PC-3 (cell line): ENCODE data around the gene XCR1. TPM values are rescaled to one million over a fixed set of nuclear protein-coding genes. Genes with fewer than 3 reads are reported as not detected.
"Not testable (repeated sequence)": the region's sequence is repeated elsewhere in the genome, so short reads cannot be mapped to it uniquely, and the experiment has no call there.

Experiments used
- ATAC-seq: fragments of 200-7000 bp; cut with Tn5 transposase; 2 replicates; pipeline ENCODE4 v1.9.1; 2020; ENCODE audit warnings: mild to moderate bottlenecking, moderate library complexity
- BruUV-seq: library from RNA; stranded (reverse); fragments of 400-500 nt; replicated peaks from 2 replicates; lab custom pipeline; 2021; lab: Mats Ljungman, UMichigan
- CTCF ChIA-PET: fragments of 300-600 bp; sonication (Branson Sonifier 250); formaldehyde crosslinking; loops from one replicate; lab custom pipeline; 2022; ENCODE audit warnings: antibody characterized with exemption; lab: Charles Lee
- POLR2A ChIA-PET: fragments of 300-600 bp; sonication (Branson Sonifier 250); formaldehyde crosslinking; loops from one replicate; lab custom pipeline; 2022; ENCODE audit warnings: antibody characterized with exemption; ENCODE audit not compliant: unreplicated experiment; lab: Charles Lee
- DNase-seq: peaks from one replicate; pipeline ENCODE4 v3.0.0-alpha.2; 2015
- H2AFZ ChIP-seq: fragments of 300-600 bp; sonication (generic); 2 replicates; pipeline ENCODE4 v1.6.0; 2016; ENCODE audit warnings: antibody characterized with exemption, low read length
- H3F3A ChIP-seq: fragments of 300-600 bp; sonication (generic); one replicate; pipeline ENCODE4 v1.6.0; 2017; ENCODE audit warnings: antibody characterized with exemption, low read length, control low read depth, mild to moderate bottlenecking; ENCODE audit not compliant: unreplicated experiment
- H3K27ac ChIP-seq: fragments of 300-600 bp; sonication (generic); 2 replicates; pipeline ENCODE4 v1.5.1; 2016; ENCODE audit warnings: mild to moderate bottlenecking, low read length
- H3K27me3 ChIP-seq: fragments of 300-600 bp; sonication (generic); 2 replicates; pipeline ENCODE4 v1.6.1; 2016; ENCODE audit warnings: low read length, mixed read lengths
- H3K36me3 ChIP-seq: fragments of 300-600 bp; sonication (generic); 2 replicates; pipeline ENCODE4 v1.6.1; 2016; ENCODE audit warnings: low read depth, mixed run types, low read length, mixed read lengths
- H3K4me1 ChIP-seq: fragments of 300-600 bp; sonication (generic); 2 replicates; pipeline ENCODE4 v1.5.1; 2016; ENCODE audit warnings: low read length; ENCODE audit not compliant: insufficient read depth
- H3K4me2 ChIP-seq: fragments of 300-600 bp; sonication (generic); 2 replicates; pipeline ENCODE4 v1.6.0; 2016; ENCODE audit warnings: low read length
- H3K4me3 ChIP-seq: fragments of 300-600 bp; sonication (generic); 2 replicates; pipeline ENCODE4 v1.5.1; 2016; ENCODE audit warnings: mild to moderate bottlenecking, low read length, mixed read lengths
- H3K79me2 ChIP-seq: fragments of 300-600 bp; sonication (generic); 2 replicates; pipeline ENCODE4 v1.6.1; 2017; ENCODE audit warnings: low read length, mixed read lengths
- H3K9ac ChIP-seq: fragments of 300-600 bp; sonication (generic); 2 replicates; pipeline ENCODE4 v1.6.0; 2016; ENCODE audit warnings: mild to moderate bottlenecking, low read length
- H3K9me2 ChIP-seq: fragments of 300-600 bp; sonication (generic); replicated peaks from 2 replicates; pipeline ENCODE4 v1.6.1; 2016; ENCODE audit warnings: mixed run types, low read length, mixed read lengths
- H3K9me3 ChIP-seq: fragments of 300-600 bp; sonication (generic); 2 replicates; pipeline ENCODE4 v1.6.1; 2016; ENCODE audit warnings: low read length, mixed read lengths
- H4K20me1 ChIP-seq: fragments of 300-600 bp; sonication (generic); 2 replicates; pipeline ENCODE4 v1.6.1; 2016; ENCODE audit warnings: low read length, mixed read lengths
- CTCF ChIP-seq: fragments of 300-600 bp; sonication (generic); conservative IDR thresholded peaks from 2 replicates; pipeline ENCODE4 v1.5.1; 2017; ENCODE audit warnings: antibody characterized with exemption, low read depth, mild to moderate bottlenecking, low read length
- EZH2 ChIP-seq: fragments of 300-600 bp; sonication (generic); IDR thresholded peaks from one replicate; pipeline ENCODE4 v1.6.1; 2017; ENCODE audit warnings: antibody characterized with exemption, mild to moderate bottlenecking, low read length; ENCODE audit not compliant: unreplicated experiment
- EZH2phosphoT487 ChIP-seq: fragments of 300-600 bp; sonication (generic); IDR thresholded peaks from 2 replicates; pipeline ENCODE4 v1.6.1; 2018; ENCODE audit warnings: mild to moderate bottlenecking, antibody characterized with exemption, low read length, borderline replicate concordance
- intact Hi-C: fragments of 100-400 bp; cut with micrococcal nuclease; formaldehyde crosslinking; loops from 2 replicates; pipeline ENCODE4 v1.9.0; 2023
- total RNA-seq: library from RNA; depleted of rRNA; stranded (reverse); fragments of >200 nt; gene quantifications from 2 replicates; pipeline ENCODE4 v1.2.3, GENCODE V29; 2014

Gene XCR1
- total RNA-seq, 1 experiment from 2014 or later, result not detected

- Histone ChIP-seq H3K4me2 (peak overlapping the region; percentile 15; the same call in 1 of the 2 replicates), H4K20me1 (no peaks in the 10 kb centered on the region), H3K9me3 (no peaks in the 10 kb centered on the region), H3K9ac (no peak overlapping the region), H3F3A (no peaks in the 10 kb centered on the region), H3K4me3 (no peak overlapping the region), H3K27ac (no peak overlapping the region), H2AFZ (no peak overlapping the region), H3K36me3 (no peaks in the 10 kb centered on the region), H3K4me1 (peaks cover 13% of the 10 kb centered on the region), H3K79me2 (no peaks in the 10 kb centered on the region), H3K27me3 (no peaks in the 10 kb centered on the region), H3K9me2 (no peaks in the 10 kb centered on the region)
- ChIA-PET CTCF (no interaction called here), POLR2A (no interaction called here)
- BruUV-seq, result no TSS peak
- intact Hi-C loops, result no loop called here
- peak; percentile 80 for DNase-seq
- no peak for TF ChIP-seq EZH2phosphoT487
- no peak for TF ChIP-seq CTCF
- no peak for TF ChIP-seq EZH2
- ATAC-seq, result peak; percentile 37; the same call in 1 of the 2 replicates
Observed at GRCh38 chr3:46006238-46007032, 20.8 kb downstream of the XCR1 start.

- H3K4me1 ChIP-seq, result peaks cover 13% of the 10 kb centered on the region
- H3K4me2 ChIP-seq, H3K27ac ChIP-seq, H3K4me3 ChIP-seq, H3K9me3 ChIP-seq, H3K9me2 ChIP-seq, POLR2A ChIA-PET, H3F3A ChIP-seq, H3K27me3 ChIP-seq, H4K20me1 ChIP-seq, H2AFZ ChIP-seq, H3K9ac ChIP-seq, H3K79me2 ChIP-seq, CTCF ChIA-PET, H3K36me3 ChIP-seq, intact Hi-C loops, DNase-seq, ATAC-seq, BruUV-seq: not testable (repeated sequence)
Observed at GRCh38 chr3:46003706-46004105, 23.6 kb downstream of the XCR1 start.

GRCh38 chr3:46001178-46001577 is 26.1 kb downstream of the XCR1 start:
- ATAC-seq, result no peak
- Histone ChIP-seq H3K27me3 (no peaks in the 10 kb centered on the region), H3K4me1 (peaks cover 2% of the 10 kb centered on the region; the same call in 1 of the 2 replicates), H3K9me3 (no peaks in the 10 kb centered on the region), H3K9ac (no peak overlapping the region), H3K4me3 (no peak overlapping the region), H3K9me2 (no peaks in the 10 kb centered on the region), H4K20me1 (no peaks in the 10 kb centered on the region), H2AFZ (no peak overlapping the region), H3K27ac (no peak overlapping the region), H3K4me2 (no peak overlapping the region), H3K36me3 (no peaks in the 10 kb centered on the region), H3F3A (no peaks in the 10 kb centered on the region), H3K79me2 (no peaks in the 10 kb centered on the region)
- CTCF ChIA-PET, result no interaction called here
- BruUV-seq, result no TSS peak
- DNase-seq, result no peak
- intact Hi-C loops, result no loop called here
- TF ChIP-seq EZH2 (no peak), CTCF (no peak), EZH2phosphoT487 (no peak)
- POLR2A ChIA-PET, result no interaction called here
